Right atrium auricular region (tissue), 2 donors: ENCODE data around the gene ASB17. TPM values are rescaled to one million over a fixed set of nuclear protein-coding genes. Genes with fewer than 3 reads are reported as not detected.

ENCODE experiments used
- DNase-seq: peaks from one replicate; pipeline ENCODE4 v3.0.0-alpha.2; 2019; ENCODE audit warnings: low spot score
- H3K27ac ChIP-seq, 2 donors: fragments of 200-600 bp; sonication (generic); 1 replicate in 1 of 2; 2 replicates in 1 of 2; pipeline ENCODE4 v1.5.1; 2016 to 2019
- H3K27me3 ChIP-seq, 2 donors: fragments of 200-600 bp; sonication (generic); one replicate each; pipeline versions ENCODE4 v1.5.1 to v1.6.0; 2017 to 2019
- H3K36me3 ChIP-seq: fragments of 200-600 bp; sonication (generic); one replicate; pipeline ENCODE4 v1.5.1; 2016
- H3K4me1 ChIP-seq, 2 donors: fragments of 200-600 bp; sonication (generic); one replicate each; pipeline versions ENCODE4 v1.5.1 to v1.6.0; 2017 to 2019
- H3K4me3 ChIP-seq, 2 donors: fragments of 200-600 bp; sonication (generic); 1 replicate in 1 of 2; 2 replicates in 1 of 2; pipeline ENCODE4 v1.5.1; 2017 to 2019; ENCODE audit warnings: mild to moderate bottlenecking in 1 of 2, moderate library complexity in 1 of 2
- H3K9me3 ChIP-seq, 2 donors: fragments of 200-600 bp; sonication (generic); one replicate each; pipeline ENCODE4 v1.5.1; 2019
- CTCF ChIP-seq, 2 donors: fragments of 200-600 bp; sonication (generic); IDR thresholded peaks; one replicate each; pipeline ENCODE4 v1.5.1; 2019; ENCODE audit warnings: antibody characterized with exemption in 2 of 2
- total RNA-seq, 2 donors: library from RNA; depleted of rRNA; stranded (reverse); fragments of >200 nt; gene quantifications; one replicate each; pipeline ENCODE4 v1.1.0, GENCODE V29; 2016

The ASB17 gene
- total RNA-seq, 2 donors from 2014 or later, result not detected

GRCh38 chr1:75937034-75937433 is 4.8 kb upstream of the ASB17 start:
- no peak for TF ChIP-seq CTCF (IDR thresholded peaks at IDR 0.05)
- no peak overlapping the region for H3K27ac ChIP-seq
- H3K9me3 ChIP-seq, result no peaks in the 10 kb centered on the region
- H3K36me3 ChIP-seq, result no peaks in the 10 kb centered on the region
- H3K27me3 ChIP-seq, result no peaks in the 10 kb centered on the region
- H3K4me1 ChIP-seq, result no peaks in the 10 kb centered on the region
- DNase-seq, result no peak
- H3K4me3 ChIP-seq, result no peak overlapping the region

- no peaks in the 10 kb centered on the region for H3K36me3 ChIP-seq
- TF ChIP-seq CTCF (IDR thresholded peaks at IDR 0.05), result no peak
- H3K27ac ChIP-seq, result no peak overlapping the region
- no peak overlapping the region for H3K4me3 ChIP-seq
- DNase-seq, result no peak
- no peaks in the 10 kb centered on the region for H3K4me1 ChIP-seq
- H3K9me3 ChIP-seq, result no peaks in the 10 kb centered on the region
- no peaks in the 10 kb centered on the region for H3K27me3 ChIP-seq
These were observed 9.5 kb downstream of the ASB17 start for GRCh38 chr1:75922698-75923097.

- no peak for TF ChIP-seq CTCF (IDR thresholded peaks at IDR 0.05)
- Histone ChIP-seq H3K4me3 (no peak overlapping the region), H3K27ac (no peak overlapping the region), H3K27me3 (no peaks in the 10 kb centered on the region), H3K36me3 (no peaks in the 10 kb centered on the region), H3K9me3 (no peaks in the 10 kb centered on the region), H3K4me1 (no peaks in the 10 kb centered on the region)
- no peak for DNase-seq
These were observed 15.4 kb downstream of the ASB17 start for GRCh38 chr1:75916834-75917233.

GRCh38 chr1:75908717-75909152 is 23.5 kb downstream of the ASB17 start:
- H3K4me3 ChIP-seq, result no peak overlapping the region
- H3K9me3 ChIP-seq, result peaks cover 0 to 13% of the 10 kb centered on the region in 2 donors
- H3K27ac ChIP-seq, result no peak overlapping the region
- H3K27me3 ChIP-seq, result no peaks in the 10 kb centered on the region
- DNase-seq, result no peak
- H3K4me1 ChIP-seq, result no peaks in the 10 kb centered on the region
- no peaks in the 10 kb centered on the region for H3K36me3 ChIP-seq
- TF ChIP-seq CTCF (IDR thresholded peaks at IDR 0.05), result no peak

- no peak overlapping the region for H3K4me3 ChIP-seq
These were observed 30.8 kb downstream of the ASB17 start for GRCh38 chr1:75901371-75901770.

More at GRCh38 chr1:75901371-75901770, 30.8 kb downstream of the ASB17 start:
- no peak for DNase-seq
- Histone ChIP-seq H3K9me3 (peaks cover 0 to 7% of the 10 kb centered on the region in 2 donors), H3K27ac (no peak overlapping the region), H3K36me3 (no peaks in the 10 kb centered on the region), H3K27me3 (no peaks in the 10 kb centered on the region), H3K4me1 (no peaks in the 10 kb centered on the region)
- TF ChIP-seq CTCF (IDR thresholded peaks at IDR 0.05), result no peak
